Uterus (tissue), 2 donors: ENCODE measurements around the gene UHMK1.

Experiments used
- CTCF ChIP-seq, 4 experiments: fragments of 200-600 bp in 2 of 4; fragments of 450-650 bp in 2 of 4; sonication (generic) in 2 of 4; IDR thresholded peaks; one replicate each; pipeline ENCODE4 v1.5.1; 2016 to 2019; ENCODE audit warnings: antibody characterized with exemption in 4 of 4, mild to moderate bottlenecking in 2 of 4, moderate library complexity in 1 of 4
- POLR2A ChIP-seq, 2 donors: fragments of 450-650 bp; IDR thresholded peaks; one replicate each; pipeline ENCODE4 v1.6.1; 2016; ENCODE audit warnings: antibody characterized with exemption in 2 of 2, mild to moderate bottlenecking in 1 of 2, moderate library complexity in 1 of 2

- TF ChIP-seq CTCF (IDR thresholded peaks at IDR 0.05) (no peak), POLR2A (IDR thresholded peaks at IDR 0.05) (no peak)
Observed at GRCh38 chr1:162463021-162463420, 34.6 kb upstream of the UHMK1 start.
